GM21526 (cell line): ENCODE measurements around the gene USP6.
"Not testable (repeated sequence)": the region's sequence is repeated elsewhere in the genome, so short reads cannot be mapped to it uniquely, and the experiment has no call there.

Source experiments
- ATAC-seq: cut with Tn5 transposase; IDR thresholded peaks from one replicate; pipeline ENCODE4 v1.9.1; 2021; ENCODE audit warnings: moderate library complexity; ENCODE audit not compliant: unreplicated experiment, low FRiP score

The USP6 gene

DNA sequence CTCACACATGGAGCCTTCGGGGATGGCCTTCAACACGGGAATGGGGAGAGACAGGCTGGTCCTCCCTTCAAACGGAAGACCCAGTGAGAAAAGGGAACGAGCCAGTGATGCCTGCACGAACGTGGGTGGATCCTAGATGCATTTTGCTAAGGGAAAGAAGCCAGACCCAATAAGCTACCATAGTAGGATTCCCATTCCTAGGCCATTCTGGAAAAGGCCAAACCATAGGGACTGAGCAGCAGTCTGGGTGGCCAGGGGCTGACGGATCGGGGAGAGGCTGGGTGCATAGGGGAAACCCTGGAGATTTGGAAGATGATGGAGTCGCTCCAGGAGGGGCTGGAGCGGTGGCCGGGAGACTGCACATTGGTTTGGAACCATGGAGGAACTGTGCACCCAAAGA, 18.7 kb downstream of the USP6 start:
- not testable (repeated sequence) for ATAC-seq

DNA sequence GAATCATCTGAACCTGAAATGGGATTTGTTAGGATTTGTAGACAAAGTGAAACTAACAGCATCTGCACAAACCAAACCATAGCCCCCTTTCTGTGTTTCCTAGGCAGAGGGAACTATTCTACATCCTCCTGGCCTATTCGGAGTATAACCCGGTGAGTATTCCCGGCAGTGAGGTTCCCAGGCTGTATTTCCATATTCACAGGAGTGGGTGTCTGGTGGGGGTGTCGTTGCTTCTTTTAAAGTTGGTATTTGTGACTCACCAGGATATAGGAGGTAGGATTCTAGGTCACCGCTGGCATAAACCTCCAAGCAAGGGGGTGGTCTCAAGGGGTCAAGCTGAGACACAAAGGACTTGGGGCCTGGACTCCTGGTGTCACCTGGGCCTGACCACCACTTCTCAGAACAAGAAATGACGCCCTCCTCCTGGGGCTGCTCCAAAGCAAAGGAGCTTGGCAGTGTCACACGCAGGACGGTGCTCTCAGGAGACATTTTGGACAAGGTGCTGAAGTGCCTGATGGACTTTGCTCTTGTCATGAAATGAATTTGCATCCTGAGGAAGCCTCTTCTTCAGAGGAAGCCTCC, 19.4 kb downstream of the USP6 start:
- not testable (repeated sequence) for ATAC-seq

DNA sequence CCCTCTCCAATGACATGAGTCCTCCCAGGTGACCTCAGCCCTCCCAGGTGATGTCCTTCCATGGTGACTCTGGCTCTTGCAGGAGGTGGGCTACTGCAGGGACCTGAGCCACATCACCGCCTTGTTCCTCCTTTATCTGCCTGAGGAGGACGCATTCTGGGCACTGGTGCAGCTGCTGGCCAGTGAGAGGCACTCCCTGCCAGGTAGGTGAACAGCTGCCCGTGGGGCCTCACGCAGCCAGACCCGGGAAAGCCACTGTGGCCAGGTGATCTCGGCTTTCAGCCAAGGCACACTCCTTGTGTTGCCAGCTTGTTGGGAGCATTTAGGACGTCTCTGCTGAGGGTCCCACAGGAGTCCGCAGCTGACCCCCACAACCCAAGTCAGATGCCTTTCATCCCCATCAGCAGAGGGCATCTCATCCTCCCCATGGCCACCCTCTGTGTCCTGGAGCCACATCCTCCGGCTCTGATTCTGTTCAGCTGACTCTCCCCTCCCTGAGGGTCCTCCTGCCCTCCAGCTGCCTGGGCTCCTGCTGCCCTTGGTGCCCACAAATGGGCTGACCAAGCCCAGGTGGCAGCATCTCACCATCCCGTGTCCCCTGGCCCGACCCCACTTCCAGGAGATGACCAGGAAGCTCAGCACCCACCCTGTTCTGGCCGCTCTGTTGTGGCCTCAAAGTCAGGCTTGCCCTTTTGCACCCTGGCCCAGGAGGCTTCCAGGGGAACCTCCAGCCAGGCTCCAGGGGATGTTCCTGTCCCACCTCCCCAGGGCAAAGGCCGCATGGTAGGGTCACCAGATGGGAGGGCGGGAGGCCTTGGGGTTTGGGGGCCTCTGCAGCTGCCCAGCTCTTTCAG, 20.1 kb downstream of the USP6 start:
- no peak for ATAC-seq

DNA sequence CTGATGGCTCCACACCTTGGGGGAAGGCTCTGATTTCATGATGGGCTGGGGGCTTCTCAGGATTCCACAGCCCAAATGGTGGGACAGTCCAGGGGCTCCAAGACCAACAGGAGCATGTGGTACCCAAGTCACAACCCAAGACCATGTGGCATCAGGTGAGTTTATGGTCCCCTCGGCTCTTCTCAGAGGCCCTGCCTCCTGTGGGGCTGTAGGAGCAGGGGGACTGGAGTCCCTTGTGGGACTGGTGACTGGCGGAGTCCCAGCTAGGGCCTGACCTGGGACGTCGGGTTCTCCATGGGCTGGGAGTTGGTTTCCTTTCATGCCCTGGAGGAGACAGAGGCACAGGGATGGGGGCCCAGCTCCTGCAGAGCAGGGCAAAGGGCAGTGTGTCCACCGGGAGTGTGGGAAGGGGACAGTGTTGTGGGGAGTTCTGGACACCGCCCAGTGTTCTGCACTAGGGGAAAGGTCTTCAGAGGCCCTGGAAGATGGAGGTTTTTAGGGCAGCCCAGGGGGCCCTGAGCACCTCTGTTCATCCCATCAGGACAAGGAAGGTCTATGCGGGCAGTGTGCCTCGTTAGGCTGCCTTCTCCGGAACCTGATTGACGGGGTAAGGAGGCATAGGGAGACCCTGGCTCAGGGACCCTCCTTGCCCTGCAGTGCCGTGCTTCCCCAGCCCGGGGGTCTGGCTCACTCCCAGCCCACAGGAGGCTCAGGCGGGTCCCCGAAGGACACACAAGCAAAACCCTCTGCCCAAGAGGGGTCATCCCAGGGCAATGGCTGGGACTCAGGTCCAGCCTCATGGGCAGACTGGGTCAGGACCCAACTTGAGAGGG, 21.0 kb downstream of the USP6 start:
- ATAC-seq: not testable (repeated sequence)

DNA sequence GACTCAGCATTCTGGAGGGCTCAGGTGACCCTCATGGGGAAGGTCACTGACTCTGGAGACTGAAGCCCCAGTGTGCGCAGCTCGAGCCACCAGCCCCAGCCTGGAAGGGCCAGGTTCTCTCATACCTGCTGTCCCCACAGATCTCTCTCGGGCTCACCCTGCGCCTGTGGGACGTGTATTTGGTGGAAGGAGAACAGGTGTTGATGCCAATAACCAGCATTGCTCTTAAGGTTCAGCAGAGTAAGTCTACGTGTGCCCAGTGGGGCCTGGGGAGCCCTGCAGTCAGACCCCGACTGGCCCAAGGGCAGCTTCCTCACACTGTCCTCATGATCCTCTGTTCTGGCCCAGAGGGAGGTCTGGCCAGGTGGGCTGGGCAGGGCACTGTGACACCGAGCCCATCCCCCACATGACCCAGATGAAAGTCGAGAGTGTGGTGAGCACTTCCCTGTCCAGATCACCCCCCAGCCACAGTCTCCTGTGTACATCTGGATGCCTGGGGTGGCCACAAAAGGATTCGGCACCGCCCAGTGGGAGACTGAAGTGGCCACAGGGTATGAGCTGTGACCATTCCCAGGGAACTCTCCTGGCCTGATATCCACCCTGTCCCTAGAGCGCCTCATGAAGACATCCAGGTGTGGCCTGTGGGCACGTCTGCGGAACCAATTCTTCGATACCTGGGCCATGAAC, 21.8 kb downstream of the USP6 start:
- not testable (repeated sequence) for ATAC-seq

DNA sequence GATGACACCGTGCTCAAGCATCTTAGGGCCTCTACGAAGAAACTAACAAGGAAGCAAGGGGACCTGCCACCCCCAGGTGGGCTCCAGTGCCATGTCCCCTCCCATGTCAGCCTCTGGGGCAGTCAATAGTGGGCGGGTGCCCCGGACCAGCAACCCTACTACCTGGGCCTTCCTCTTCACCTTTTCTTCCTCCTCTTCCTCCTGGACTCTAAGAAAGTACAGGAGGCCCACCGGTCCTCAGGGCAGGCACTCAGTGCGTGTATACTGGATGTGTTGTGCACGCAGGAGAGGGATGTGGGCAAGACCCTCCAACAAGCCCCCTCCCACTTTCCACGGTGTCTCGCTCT, 22.3 kb downstream of the USP6 start:
- not testable (repeated sequence) for ATAC-seq

DNA sequence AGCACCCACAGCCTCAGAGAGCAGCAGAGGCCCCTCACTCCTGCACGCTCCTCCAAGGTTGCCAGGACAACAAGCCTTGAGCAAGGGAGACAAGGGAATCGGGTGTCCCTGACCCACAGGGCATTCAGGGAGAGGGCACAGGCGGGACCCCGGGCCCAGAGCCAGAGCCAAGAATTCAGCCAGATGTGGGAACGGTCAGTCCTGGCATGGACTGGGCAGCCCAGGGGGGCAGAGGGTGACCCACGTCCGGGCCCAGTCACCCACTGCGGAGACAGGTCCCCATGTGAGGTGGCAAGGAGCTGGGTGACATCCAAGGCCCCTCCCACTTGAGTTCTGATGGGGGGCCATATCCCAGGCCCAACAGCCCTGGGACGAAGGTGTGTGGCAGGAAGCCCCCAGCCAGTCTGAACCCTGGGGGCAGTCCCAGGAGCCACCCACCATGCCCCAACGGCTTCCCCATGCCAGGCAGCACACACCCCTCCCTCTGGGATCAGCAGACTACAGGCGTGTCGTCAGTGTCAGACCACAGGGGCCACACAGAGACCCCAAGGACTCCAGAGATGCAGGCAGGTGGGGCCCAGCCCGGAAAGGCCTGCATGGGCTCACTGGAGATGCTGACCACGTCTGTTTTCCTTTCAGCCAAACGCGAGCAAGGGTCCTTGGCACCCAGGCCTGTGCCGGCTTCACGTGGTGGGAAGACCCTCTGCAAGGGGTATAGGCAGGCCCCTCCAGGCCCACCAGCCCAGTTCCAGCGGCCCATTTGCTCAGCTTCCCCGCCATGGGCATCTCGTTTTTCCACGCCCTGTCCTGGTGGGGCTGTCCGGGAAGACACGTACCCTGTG, 23.0 kb downstream of the USP6 start:
- no peak for ATAC-seq

DNA sequence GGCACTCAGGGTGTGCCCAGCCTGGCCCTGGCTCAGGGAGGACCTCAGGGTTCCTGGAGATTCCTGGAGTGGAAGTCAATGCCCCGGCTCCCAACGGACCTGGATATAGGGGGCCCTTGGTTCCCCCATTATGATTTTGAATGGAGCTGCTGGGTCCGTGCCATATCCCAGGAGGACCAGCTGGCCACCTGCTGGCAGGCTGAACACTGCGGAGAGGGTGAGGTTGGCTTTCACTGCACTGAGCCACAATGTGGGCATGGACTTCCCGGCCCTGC, 23.6 kb downstream of the USP6 start:
- no peak for ATAC-seq

DNA sequence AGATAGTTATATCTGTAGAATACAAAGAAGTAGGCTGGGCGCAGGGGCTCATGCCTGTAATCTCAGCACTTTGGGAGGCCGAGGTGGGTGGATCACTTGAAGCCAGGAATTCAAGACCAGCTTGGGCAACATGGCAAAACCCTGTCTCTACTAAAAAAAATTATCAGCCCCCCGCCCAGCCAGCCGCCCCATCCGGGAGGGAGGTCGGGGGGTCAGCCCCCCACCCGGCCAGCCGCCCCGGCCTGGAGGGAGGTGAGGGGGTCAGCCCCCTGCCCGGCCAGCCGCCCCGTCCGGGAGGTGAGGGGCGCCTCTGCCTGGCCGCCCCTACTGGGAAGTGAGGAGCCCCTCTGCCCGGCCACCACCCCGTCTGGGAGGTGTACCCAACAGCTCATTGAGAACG, 27.0 kb downstream of the USP6 start:
- ATAC-seq: not testable (repeated sequence)

DNA sequence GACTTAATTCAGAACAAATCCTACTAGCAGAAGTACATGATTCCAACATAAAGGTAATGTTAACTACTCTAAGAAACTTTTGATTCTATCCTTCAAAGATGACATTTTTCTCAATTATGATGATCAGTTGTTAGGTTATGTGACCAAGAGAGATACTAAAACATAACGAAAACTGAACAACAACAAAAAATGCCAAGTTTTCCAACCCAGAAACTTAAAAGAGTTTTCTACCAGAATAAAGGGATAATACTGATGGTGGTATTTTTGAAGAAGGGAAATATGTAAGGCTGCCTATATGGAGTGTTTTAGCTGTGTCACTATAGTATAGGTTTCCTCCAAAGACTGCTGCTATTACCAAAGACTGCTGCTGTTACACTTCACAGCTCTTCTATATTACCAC, 30.3 kb downstream of the USP6 start:
- ATAC-seq: not testable (repeated sequence)

DNA sequence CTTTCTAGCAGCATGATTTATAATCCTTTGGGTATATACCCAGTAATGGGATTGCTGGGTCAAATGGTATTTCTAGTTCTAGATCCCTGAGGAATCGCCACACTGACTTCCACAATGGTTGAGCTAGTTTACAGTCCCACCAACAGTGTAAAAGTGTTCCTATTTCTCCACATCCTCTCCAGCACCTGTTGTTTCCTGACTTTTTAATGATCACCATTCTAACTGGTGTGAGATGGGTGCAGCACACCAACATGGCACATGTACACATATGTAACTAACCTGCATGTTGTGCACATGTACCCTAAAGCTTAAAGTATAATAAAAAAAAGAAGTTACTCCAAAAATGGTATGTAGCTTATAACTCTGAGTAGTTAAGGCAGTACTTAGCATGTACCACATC, 44.9 kb downstream of the USP6 start:
- not testable (repeated sequence) for ATAC-seq

DNA sequence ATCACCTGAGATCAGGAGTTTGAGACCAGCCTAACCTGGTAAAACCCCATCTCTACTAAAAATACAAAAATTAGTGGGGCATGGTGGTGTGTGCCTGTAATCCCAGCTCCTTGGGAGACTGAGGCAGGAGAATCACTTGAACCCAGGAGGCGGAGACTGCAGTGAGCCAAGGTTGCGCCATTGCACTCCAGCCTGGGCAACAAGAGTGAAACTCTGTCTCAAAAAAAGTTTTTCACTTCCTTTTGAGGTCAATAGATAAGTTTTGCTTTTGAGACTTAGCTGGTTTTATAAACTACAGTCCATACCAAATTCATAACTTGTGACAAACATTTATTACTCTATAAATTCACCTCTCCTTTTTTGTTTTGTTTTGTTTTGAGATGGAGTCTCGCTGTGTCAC, 46.0 kb downstream of the USP6 start:
- not testable (repeated sequence) for ATAC-seq

DNA sequence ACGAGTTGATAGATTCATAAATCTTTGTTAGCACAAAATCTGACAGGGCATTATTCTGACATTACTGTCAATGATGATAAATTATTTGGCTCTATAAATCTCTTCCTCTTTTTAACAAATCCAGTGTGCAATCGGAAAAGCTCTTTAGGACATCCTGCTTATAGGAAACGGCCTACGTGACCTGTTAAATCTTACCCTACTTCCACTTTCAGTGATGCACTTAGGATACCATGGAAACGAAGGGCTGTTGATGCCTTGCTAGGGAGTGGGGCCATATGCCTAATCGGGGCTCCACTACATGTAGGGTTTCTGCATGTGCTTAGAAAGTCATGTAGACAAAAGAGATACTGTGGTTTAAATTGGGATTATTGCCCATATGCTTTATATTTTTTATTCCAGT, 48.6 kb downstream of the USP6 start:
- ATAC-seq: no peak

DNA sequence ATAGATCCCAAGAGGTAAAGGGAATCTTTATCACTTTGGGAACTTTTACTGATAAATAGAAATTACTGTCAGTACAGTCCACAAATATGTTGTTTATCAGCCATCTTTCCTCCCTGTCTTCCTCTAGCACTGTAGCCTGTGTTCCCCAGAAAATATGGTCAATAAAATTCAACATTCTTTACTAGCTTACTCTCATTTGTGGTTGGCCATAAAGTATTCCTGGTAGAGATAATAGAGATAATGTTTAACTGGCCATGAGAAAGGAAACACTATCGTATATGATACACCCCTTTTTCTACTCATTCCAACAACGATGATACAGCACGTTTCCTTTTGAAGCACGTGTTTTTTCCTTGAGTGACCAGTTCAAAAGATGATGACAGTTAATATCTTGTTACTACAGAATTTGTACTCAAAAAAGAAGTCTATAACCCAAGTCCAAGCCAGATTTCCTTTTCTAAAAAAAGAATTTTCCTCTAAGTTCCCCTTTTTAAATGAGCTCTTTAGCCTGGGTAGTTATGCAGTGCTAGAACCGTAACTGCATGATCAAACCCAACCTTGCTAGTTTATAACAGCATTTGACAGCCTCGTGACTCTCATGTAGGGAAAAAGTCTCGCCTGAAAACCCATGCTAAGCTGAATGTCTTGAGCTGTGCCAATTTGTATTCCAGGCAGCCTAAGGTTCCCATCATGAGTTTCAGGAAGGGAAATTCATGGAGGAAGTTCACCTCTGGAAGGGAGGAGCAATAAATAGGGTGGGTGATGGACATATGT, 50.1 kb downstream of the USP6 start:
- ATAC-seq: not testable (repeated sequence)

DNA sequence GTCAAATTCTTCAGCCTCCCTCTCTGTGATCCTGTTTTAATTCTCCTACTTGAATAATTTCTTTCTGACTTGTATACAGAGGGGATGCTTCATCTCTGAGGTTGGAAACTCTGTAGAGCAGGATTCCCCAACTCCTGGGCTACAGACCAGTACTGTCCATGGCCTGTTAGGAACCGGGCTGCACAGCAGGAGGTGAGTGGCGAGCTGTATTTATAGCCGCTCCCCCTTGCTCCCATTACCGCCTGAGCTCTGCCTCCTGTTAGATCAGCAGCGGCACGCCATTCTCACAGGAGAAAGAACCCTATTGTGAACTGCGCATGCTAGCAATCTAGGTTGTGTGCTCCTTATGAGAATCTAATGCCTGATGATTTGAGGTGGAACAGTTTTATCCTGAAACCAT, 59.2 kb downstream of the USP6 start:
- not testable (repeated sequence) for ATAC-seq

DNA sequence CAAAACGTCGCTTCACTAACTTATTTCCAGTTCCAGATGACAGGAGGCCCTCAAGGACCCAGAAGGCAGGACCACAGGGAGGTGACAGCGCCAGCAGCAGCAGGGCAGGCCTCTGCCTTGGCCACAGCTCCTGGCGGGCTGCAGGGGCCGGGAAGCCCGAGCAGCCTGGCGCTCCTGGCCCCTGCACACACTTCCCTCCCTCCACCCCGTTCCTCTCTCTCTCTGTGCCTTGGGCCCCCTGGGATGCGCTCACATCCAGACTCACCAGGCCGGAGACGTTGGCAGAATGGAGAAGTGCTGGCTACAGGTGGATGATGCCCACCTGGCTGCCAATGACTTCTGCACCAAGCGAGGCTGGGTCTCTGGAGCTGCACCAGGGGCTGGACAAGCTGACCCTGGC, 63.2 kb downstream of the USP6 start:
- ATAC-seq: no peak

DNA sequence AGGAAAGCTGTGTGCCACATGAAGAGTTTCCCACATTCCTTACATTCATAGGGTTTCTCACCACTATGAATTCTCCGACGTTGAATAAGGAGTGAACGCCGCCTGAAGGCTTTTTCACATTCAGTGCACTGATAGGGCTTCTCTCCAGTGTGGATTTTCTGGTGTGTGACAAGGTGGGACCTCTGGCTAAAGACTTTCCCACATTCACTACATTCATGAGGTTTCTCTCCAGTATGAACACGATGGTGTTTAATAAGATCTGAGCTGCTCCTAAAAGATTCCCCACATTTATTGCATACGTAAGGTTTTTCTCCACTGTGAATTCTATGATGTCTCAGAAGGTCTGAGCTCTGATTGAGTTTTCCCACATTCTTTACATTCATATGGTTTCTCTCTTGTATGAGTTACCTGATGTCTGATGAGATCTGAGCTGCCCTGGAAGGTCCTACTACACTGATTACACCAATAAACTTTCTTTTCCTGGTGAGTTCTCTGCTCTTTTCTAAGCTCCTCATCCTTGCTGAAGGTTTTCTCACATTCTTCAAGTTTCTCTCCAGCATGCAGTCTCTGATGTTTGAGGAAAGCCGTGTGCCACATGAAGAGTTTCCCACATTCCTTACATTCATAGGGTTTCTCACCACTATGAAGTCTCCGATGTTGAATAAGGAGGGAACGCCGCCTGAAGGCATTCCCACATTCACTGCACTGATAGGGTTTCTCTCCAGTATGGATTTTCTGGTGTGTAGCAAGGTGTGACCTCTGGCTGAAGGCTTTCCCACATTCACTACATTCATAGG, 65.9 kb downstream of the USP6 start:
- no peak for ATAC-seq

DNA sequence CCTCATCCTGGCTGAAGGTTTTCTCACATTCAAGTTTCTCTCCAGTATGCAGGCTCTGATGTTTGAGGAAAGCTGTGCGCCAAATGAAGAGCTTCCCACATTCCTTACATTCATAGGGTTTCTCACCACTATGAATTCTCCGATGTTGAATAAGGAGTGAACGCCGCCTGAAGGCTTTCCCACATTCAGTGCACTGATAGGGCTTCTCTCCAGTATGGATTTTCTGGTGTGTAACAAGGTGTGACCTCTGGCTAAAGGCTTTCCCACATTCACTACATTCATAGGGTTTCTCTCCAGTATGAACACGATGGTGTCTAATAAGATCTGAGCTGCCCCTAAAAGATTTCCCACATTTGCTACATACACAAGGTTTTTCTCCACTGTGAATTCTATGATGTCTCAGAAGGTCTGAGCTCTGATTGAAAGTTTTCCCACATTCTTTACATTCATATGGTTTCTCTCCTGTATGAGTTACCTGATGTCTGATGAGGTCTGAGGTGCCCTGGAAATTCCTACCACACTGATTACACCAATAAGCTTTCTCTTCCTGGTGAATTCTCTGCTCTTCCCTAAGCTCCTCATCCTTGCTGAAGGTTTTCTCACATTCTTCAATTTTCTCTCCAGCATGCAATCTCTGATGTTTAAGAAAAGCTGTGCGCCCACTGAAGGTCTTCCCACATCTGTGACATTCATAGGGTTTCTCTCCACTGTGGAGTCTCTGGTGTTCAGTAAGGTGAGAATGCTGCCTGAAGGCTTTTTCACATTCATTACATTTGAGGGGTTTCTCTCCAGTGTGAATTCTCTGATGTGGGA, 67.0 kb downstream of the USP6 start:
- no peak for ATAC-seq
